Keratinocyte (primary cell): ENCODE data around the gene TOP2A.

Experiments used
- EZH2 ChIP-seq: IDR thresholded peaks from one replicate; pipeline ENCODE4 v1.6.1; 2012; ENCODE audit warnings: inconsistent platforms, mild to moderate bottlenecking, low read length, moderate library complexity
- TF ChIP-seq, protein P1 (sequence below), 3 experiments: IDR thresholded peaks in 1 of 3; conservative IDR thresholded peaks in 1 of 3; optimal IDR thresholded peaks in 1 of 3; 2 replicates in 2 of 3; 3 replicates in 1 of 3; pipeline versions ENCODE3 to v1.5.1; 2011; ENCODE audit warnings: low read length in 3 of 3, mild to moderate bottlenecking in 3 of 3, moderate library complexity in 2 of 3, control low read depth in 1 of 3, inconsistent platforms in 1 of 3; ENCODE audit not compliant: insufficient read depth in 2 of 3; ENCODE audit errors: extremely low read depth in 1 of 3

GRCh38 chr17:40411821-40412220 is 5.9 kb downstream of the TOP2A start:
- TF ChIP-seq, protein P1, sequence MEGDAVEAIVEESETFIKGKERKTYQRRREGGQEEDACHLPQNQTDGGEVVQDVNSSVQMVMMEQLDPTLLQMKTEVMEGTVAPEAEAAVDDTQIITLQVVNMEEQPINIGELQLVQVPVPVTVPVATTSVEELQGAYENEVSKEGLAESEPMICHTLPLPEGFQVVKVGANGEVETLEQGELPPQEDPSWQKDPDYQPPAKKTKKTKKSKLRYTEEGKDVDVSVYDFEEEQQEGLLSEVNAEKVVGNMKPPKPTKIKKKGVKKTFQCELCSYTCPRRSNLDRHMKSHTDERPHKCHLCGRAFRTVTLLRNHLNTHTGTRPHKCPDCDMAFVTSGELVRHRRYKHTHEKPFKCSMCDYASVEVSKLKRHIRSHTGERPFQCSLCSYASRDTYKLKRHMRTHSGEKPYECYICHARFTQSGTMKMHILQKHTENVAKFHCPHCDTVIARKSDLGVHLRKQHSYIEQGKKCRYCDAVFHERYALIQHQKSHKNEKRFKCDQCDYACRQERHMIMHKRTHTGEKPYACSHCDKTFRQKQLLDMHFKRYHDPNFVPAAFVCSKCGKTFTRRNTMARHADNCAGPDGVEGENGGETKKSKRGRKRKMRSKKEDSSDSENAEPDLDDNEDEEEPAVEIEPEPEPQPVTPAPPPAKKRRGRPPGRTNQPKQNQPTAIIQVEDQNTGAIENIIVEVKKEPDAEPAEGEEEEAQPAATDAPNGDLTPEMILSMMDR (optimal IDR thresholded peaks at IDR 0.05 in 1 of 3, IDR thresholded peaks at IDR 0.05 in 1 of 3, conservative IDR thresholded peaks at IDR 0.05 in 1 of 3; ENCODE audit: extremely low read depth in 1 of 3, insufficient read depth in 2 of 3, low read length in 3 of 3), result no peak
- TF ChIP-seq EZH2, result no peak
